HEK293T (cell line): ENCODE results near the gene B3GALT2.
"Not testable (repeated sequence)": the region's sequence is repeated elsewhere in the genome, so short reads cannot be mapped to it uniquely, and the experiment has no call there.

Source experiments
- CTCF ChIA-PET: fragments of 350-600 bp; formaldehyde crosslinking; extraction: SDS; loops from one replicate; lab custom pipeline; 2021; ENCODE audit warnings: antibody characterized with exemption, inconsistent platforms; lab: Yijun Ruan, JAX
- POLR2A ChIA-PET: fragments of 350-600 bp; formaldehyde crosslinking; extraction: SDS; loops from one replicate; lab custom pipeline; 2020; ENCODE audit warnings: antibody characterized with exemption, inconsistent platforms; lab: Yijun Ruan, JAX
- DNase-seq: peaks from one replicate; pipeline ENCODE4 v3.0.0; 2012; ENCODE audit warnings: mixed read lengths; ENCODE audit errors: extremely low spot score
- ARNT ChIP-seq: fragments of 450-650 bp; IDR thresholded peaks from 2 replicates; pipeline ENCODE4 v1.6.1; 2017; ENCODE audit warnings: mild to moderate bottlenecking
- BHLHE40 ChIP-seq: fragments of 450-650 bp; IDR thresholded peaks from 2 replicates; pipeline ENCODE4 v1.6.1; 2016; ENCODE audit warnings: mild to moderate bottlenecking, moderate library complexity, borderline replicate concordance
- CTBP1 ChIP-seq: fragments of 450-650 bp; IDR thresholded peaks from 2 replicates; pipeline ENCODE4 v1.6.1; 2016; ENCODE audit warnings: borderline replicate concordance
- ELF4 ChIP-seq: fragments of 450-650 bp; IDR thresholded peaks from 2 replicates; pipeline ENCODE4 v1.6.1; 2017; ENCODE audit warnings: antibody characterized with exemption
- FOXA1 ChIP-seq: fragments of 450-650 bp; IDR thresholded peaks from 2 replicates; pipeline ENCODE4 v1.6.1; 2016; ENCODE audit warnings: mild to moderate bottlenecking
- FOXK2 ChIP-seq: fragments of 450-650 bp; IDR thresholded peaks from 2 replicates; pipeline ENCODE4 v1.6.1; 2016; ENCODE audit warnings: mild to moderate bottlenecking
- FOXM1 ChIP-seq: fragments of 450-650 bp; IDR thresholded peaks from 2 replicates; pipeline ENCODE4 v1.6.1; 2017; ENCODE audit warnings: mild to moderate bottlenecking, borderline replicate concordance
- HDGF ChIP-seq: fragments of 450-650 bp; IDR thresholded peaks from 2 replicates; pipeline ENCODE4 v1.6.1; 2017; ENCODE audit warnings: antibody characterized with exemption, borderline replicate concordance
- L3MBTL2 ChIP-seq: fragments of 450-650 bp; conservative IDR thresholded peaks from 2 replicates; pipeline ENCODE4 v1.6.1; 2016; ENCODE audit warnings: mild to moderate bottlenecking
- LEF1 ChIP-seq: fragments of 450-650 bp; IDR thresholded peaks from 2 replicates; pipeline ENCODE4 v1.6.1; 2017; ENCODE audit warnings: mild to moderate bottlenecking, borderline replicate concordance
- NFRKB ChIP-seq: fragments of 450-650 bp; IDR thresholded peaks from 2 replicates; pipeline ENCODE4 v1.6.1; 2016; ENCODE audit warnings: mild to moderate bottlenecking, moderate library complexity
- SP1 ChIP-seq: fragments of 450-650 bp; IDR thresholded peaks from 2 replicates; pipeline ENCODE4 v1.6.1; 2017
- SUZ12 ChIP-seq: fragments of 450-650 bp; IDR thresholded peaks from 2 replicates; pipeline ENCODE4 v1.6.1; 2016; ENCODE audit warnings: mild to moderate bottlenecking
- TARDBP ChIP-seq: fragments of 450-650 bp; IDR thresholded peaks from 2 replicates; pipeline ENCODE4 v1.6.1; 2016
- ZNF384 ChIP-seq: fragments of 450-650 bp; IDR thresholded peaks from 2 replicates; pipeline ENCODE4 v1.6.1; 2016
- TF ChIP-seq, protein P1 (sequence below): fragments of 450-650 bp; IDR thresholded peaks from 2 replicates; pipeline ENCODE4 v1.6.1; 2016

The B3GALT2 gene

DNA sequence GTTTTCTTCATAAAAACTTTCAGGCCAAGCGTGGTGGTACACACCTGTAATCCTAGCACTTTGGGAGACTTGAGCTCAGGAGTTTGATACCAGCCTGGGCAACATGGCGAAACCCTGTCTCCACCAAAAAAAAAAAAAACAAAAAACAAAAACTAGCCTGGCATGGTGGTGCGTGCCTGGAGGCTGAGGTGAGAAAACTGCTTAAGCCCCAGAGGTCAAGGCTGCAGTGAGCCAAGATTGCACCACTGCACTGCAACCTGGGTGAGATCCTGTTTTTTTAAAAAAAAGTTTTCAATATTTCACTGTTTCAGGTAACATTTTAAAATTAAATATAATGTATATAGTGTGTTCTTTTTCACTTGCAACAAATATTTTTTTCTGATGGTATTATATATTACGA lies 13.5 kb upstream of the B3GALT2 start:
- CTCF ChIA-PET, result no interaction called here
- DNase-seq, result no peak
- POLR2A ChIA-PET, result no interaction called here
- TF ChIP-seq L3MBTL2 (no peak), FOXA1 (no peak), TARDBP (no peak), LEF1 (no peak), ZNF384 (no peak), BHLHE40 (no peak), HDGF (no peak), FOXK2 (no peak), ARNT (no peak), SP1 (no peak), SUZ12 (no peak), FOXM1 (no peak), ELF4 (no peak)
- TF ChIP-seq, protein P1, sequence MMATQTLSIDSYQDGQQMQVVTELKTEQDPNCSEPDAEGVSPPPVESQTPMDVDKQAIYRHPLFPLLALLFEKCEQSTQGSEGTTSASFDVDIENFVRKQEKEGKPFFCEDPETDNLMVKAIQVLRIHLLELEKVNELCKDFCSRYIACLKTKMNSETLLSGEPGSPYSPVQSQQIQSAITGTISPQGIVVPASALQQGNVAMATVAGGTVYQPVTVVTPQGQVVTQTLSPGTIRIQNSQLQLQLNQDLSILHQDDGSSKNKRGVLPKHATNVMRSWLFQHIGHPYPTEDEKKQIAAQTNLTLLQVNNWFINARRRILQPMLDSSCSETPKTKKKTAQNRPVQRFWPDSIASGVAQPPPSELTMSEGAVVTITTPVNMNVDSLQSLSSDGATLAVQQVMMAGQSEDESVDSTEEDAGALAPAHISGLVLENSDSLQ, result no peak

DNA sequence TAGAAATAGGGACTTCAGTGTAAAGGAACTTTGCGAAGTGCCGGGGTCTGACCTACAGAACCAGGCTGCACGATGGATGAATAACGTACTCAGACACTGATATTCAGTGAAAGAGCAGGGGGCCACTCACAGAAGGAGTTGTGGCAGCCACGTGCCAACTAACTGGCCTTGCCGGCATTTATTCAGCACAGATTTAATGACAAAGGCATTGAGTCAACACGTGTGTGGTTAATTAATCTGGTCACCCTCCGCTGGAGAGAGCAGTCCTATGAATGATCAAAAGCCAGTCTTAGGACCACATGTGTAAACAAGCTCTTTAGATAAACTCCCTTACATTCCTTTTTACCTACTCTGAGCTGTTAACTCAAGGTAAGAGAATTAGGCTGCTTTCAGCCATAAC lies 6.2 kb upstream of the B3GALT2 start:
- TF ChIP-seq HDGF (no peak), CTBP1 (no peak), LEF1 (no peak), ARNT (no peak), NFRKB (no peak), FOXA1 (no peak)
- no peak for DNase-seq
- POLR2A ChIA-PET, result no interaction called here
- CTCF ChIA-PET, result no interaction called here

DNA sequence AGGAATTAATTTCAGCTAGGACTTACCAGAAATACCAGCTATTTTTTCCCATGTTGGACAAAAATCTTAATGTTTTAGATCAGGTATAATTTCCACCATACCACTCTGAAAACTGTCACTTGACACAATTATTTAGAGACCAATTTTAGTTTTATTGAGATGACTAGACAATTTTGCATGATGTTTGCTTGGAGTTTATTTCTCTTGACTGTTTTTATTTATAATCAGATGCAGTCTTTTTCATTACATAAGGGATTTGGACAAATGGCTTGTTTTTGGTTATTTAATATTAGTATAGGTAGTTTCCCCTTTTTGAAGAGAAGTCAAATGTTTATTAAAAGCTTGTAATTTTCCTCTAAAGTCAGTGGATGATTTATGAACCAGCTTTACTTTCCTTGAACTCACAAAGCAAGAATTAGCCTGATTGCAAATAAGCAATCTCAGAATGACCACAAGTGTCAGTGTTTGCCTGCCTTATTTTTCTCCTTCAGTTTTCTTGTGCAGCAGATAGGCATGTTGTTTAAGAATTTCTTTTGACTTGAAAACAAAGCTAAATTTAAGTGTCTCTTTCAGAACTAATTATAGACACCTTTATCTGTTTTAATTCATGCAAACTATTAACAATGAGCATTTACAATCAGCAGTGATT lies 3.8 kb upstream of the B3GALT2 start:
- TF ChIP-seq FOXA1, result no peak
- TF ChIP-seq TARDBP, result no peak
- TF ChIP-seq, protein P1, result peak; percentile 71
- no peak for TF ChIP-seq SUZ12
- no peak for TF ChIP-seq ZNF384
- TF ChIP-seq HDGF, result no peak
- no peak for TF ChIP-seq BHLHE40
- no peak for TF ChIP-seq CTBP1
- no peak for TF ChIP-seq L3MBTL2
- peak; percentile 12 for DNase-seq
- ChIA-PET CTCF (interaction anchor here (0.7 kb wide), 1 partner anchor 117 kb away, joined by 3 read pairs; no protein-coding TSS in a partner anchor), POLR2A (no interaction called here)

DNA sequence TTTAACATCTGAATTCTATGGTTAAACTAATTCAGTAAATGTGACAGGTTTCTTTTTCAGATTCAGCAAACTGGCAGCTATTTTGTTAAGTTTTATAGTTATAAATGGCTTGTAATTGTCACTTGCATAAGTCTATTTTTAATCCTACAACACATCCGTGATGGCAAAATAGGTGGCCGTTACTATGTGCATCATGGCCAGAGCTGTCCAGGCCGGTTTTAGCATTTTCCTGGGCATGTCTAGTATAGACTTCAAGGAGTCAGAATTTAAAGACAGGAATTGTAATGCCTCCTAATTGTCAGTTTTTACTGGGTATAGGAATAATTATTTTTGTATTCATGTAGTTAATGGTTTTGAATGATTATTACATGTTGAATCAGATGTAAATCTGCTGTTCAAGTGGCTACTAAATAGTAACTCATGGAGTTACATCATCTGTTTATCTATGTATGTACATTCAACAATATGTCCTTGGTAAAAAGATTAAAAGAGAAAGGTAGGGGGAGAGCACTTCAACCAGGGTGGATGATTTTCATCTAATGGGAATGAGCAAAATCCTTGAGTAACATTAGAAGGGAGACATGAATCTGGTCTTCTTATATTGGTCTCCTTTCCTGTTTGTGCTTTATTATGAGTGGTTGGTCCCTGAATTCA lies 3.2 kb upstream of the B3GALT2 start:
- TF ChIP-seq FOXA1 (no peak), FOXK2 (no peak), ARNT (no peak), LEF1 (no peak), TARDBP (no peak), L3MBTL2 (no peak), HDGF (no peak), BHLHE40 (no peak), SUZ12 (no peak), ZNF384 (no peak), NFRKB (no peak), FOXM1 (no peak)
- TF ChIP-seq, protein P1, result no peak
- POLR2A ChIA-PET, result no interaction called here

DNA sequence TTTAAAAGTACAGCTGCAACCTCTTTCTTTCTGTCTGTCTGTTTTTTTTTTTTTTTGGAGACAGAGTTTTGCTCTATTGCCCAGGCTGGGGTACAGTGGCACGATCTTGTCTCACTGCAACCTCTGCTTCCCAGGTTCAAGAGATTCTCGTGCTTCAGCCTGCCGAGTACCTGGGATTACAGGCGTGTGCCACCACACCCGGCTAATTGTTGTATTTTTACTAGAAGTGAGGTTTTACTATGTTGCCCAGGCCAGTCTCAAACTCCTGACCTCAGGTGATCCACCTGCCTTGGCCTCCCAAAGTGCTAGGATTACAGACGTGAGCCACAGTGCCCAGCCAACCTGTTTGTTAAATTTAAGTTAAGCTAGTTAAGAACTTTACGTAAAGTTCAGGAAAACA lies 2.5 kb upstream of the B3GALT2 start:
- DNase-seq, CTCF ChIA-PET, POLR2A ChIA-PET: not testable (repeated sequence)

More for the DNA sequence above, 3.2 kb upstream of the B3GALT2 start:
- CTCF ChIA-PET, result no interaction called here
- no peak for DNase-seq

DNA sequence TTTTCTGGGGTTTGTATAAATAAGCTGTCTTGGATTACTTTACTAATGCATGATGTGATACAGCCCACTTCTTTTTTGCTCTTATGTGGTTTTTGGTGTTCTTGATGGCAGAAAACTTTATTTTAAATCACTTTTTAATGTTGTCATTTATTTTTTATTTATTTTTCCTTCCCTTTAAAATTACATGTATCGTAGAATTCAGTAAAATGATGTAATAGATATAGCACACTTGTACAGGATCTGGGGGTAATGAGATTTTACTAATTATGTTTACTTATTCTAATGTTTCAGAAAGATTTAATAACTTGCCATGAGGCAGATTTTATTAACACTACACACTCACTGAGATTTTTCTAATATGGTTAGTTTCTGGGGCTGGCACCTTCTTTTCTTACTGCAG lies 701 bp upstream of the B3GALT2 start:
- TF ChIP-seq SUZ12 (no peak), CTBP1 (no peak), ELF4 (no peak), ZNF384 (no peak), BHLHE40 (no peak), FOXM1 (no peak), L3MBTL2 (no peak), TARDBP (no peak), HDGF (no peak), LEF1 (no peak), FOXK2 (no peak), FOXA1 (no peak), ARNT (no peak), SP1 (no peak)
- TF ChIP-seq, protein P1, result no peak
- DNase-seq, result no peak
- POLR2A ChIA-PET, result interaction anchor here (1.2 kb wide), 1 partner anchor 129 kb away, joined by 3 read pairs; no protein-coding TSS in a partner anchor
- CTCF ChIA-PET, result no interaction called here
